Stimulated activated naive CD8-positive, alpha-beta T cell treated with anti-CD3 and anti-CD28 coated beads, Interleukin-15, Interleukin-2, amounts not matched to agents 100 ng/mL and 50 ng/mL, for 24 hours (primary cell): ENCODE measurements around the gene CCNK.

Source experiments
- H3K27ac Mint-ChIP-seq: one replicate; pipeline ENCODE4 v1.8.0; 2021; ENCODE audit warnings: mild to moderate bottlenecking, mixed read lengths
- H3K27me3 Mint-ChIP-seq: one replicate; pipeline ENCODE4 v1.8.0; 2021; ENCODE audit warnings: mixed read lengths
- H3K36me3 Mint-ChIP-seq: one replicate; pipeline ENCODE4 v1.8.0; 2021; ENCODE audit warnings: low read depth, mixed read lengths
- H3K4me1 Mint-ChIP-seq: one replicate; pipeline ENCODE4 v1.8.0; 2021; ENCODE audit warnings: low read depth, mixed read lengths
- H3K4me3 Mint-ChIP-seq: one replicate; pipeline ENCODE4 v1.8.0; 2021; ENCODE audit warnings: mild to moderate bottlenecking, mixed read lengths
- H3K9me3 Mint-ChIP-seq: one replicate; pipeline ENCODE4 v1.8.0; 2021; ENCODE audit warnings: mixed read lengths

Gene CCNK

DNA sequence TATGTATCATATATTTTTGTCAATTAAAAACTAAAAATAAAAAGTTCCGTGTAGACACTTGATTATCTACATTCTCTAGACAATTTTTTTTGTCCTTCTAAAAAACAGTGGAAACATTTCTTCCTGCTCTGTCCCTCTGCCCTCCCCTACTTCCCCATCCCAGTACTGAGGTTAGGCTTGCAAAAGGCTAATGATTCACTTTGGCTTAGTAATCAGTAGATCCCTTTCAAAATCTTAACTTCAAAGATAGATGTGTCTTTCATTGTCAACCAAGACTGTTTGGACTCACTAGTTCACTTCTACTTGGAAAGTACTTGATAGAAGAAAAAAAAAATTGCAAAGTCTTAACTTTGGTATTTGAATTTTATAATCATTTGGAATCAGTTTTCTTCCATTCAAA lies 4.3 kb upstream of the CCNK start:
- Mint-ChIP-seq H3K27me3 (no peaks in the 10 kb centered on the region), H3K36me3 (no peaks in the 10 kb centered on the region), H3K4me3 (no peak overlapping the region), H3K4me1 (peaks cover 46% of the 10 kb centered on the region), H3K27ac (no peak overlapping the region), H3K9me3 (no peaks in the 10 kb centered on the region)

DNA sequence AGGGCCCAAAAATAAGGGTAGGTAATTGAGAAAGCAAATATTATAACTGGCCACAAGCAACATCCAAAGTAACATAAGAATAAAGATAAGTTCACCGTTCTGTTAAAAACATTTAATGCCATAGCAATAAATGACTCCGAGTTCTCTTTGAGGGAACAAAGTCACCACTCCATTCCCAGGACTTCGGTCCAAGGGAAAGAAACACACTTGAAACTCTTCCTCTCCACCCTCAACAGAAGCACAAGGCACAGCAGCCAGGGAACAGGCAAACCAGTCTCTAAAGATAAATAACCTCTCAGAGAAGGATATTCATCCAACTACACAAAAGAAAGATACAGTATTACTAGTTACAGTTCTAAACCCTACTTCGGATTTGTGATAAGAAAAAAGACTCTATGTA lies 3.1 kb upstream of the CCNK start:
- Mint-ChIP-seq H3K4me3 (peak overlapping the region; percentile 1), H3K27me3 (no peaks in the 10 kb centered on the region), H3K9me3 (no peaks in the 10 kb centered on the region), H3K4me1 (peaks cover 48% of the 10 kb centered on the region), H3K36me3 (no peaks in the 10 kb centered on the region), H3K27ac (no peak overlapping the region)

DNA sequence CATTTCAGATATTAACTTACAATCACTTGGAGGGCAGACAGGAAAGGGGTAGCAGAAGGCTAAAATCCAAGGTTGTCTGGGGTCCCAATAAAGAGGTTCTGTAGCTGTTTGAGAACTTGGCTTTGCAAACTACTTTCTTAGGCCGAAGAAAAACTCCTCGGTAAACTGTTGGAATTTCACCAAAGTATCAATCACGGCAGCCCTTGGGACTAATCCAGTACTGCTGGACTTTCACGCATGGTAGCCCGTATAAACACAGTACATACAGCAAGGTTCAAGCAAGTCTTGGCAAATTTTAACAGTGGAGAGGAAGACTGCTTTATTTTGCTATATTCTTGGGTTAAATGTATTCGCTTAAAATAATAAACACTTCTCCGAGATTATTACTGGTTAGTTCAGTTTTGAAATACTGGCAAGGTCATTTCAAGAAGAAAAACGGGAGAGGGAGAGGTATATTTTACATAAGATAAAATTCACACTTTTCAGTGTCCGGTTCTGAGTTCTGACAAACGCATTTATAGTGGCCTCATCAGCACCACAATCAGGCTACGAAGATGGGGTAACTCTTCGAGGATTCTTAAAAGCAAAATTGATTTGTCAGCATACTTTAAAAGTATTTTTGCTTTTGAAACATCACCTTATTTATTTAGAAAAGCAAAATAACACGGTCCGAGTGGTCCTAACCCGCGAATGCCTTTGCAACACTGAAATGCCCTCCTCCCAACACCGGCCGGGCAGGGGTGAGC lies 1.9 kb upstream of the CCNK start:
- H3K36me3 Mint-ChIP-seq = no peaks in the 10 kb centered on the region
- peak overlapping the region; percentile 79 for H3K27ac Mint-ChIP-seq
- no peaks in the 10 kb centered on the region for H3K27me3 Mint-ChIP-seq
- H3K4me1 Mint-ChIP-seq = peaks cover 54% of the 10 kb centered on the region
- peak overlapping the region; percentile 93 for H3K4me3 Mint-ChIP-seq
- no peaks in the 10 kb centered on the region for H3K9me3 Mint-ChIP-seq

DNA sequence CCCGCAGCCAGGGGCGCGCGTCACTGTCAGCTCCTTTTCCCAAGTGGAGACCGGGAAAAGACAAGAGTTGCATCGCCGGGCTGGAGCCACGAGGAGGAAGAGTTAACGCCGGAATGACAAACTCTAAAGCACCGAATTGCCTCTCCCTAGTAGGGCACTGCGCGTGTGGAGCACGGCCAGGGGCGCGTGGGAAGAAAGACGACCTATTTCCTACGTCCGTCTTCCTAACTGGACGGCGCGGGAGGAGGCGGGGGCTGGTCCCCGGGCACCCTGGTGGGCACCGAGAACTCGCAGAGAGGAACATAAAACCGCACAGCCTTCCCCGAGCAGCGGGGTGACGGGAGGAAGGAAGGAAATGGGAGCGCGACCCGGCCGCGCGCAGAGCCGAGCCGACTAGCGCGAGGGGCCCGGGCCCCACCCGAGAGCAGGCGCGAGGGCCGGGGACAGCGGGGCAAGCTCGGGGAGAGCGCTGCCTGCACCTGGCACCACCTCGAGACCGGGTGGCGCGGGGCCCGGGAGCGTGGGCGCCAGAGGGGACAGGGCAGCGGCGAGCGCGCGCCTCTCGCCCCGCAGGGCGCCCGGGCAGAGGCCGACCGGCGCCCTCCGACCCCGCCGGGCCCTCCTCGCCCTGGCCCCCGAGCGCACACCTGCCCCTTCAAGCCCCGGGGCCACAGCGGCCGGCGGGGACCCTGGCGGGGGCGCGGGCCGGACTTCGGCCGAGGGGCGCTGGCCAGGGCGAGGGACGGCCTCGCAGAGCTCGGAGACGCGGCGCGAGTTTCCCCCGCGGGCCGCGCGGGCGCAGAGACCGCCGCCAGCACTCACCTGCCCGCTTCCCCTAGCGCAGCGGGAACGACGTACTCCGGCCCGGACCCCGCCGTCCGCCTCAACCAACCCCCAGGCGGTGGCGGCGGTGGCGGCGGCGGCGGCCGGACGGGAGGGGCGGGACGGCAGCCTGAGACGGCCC lies 1.0 kb upstream of the CCNK start, which contains the start of gene SETD3:
Gene SETD3, minus strand, starts transcription at position 954 of the 964 bp plus-strand sequence. CDS start 15,054 bp downstream, outside the sequence.
- Mint-ChIP-seq H3K9me3 (no peaks in the 10 kb centered on the region), H3K4me1 (peaks cover 58% of the 10 kb centered on the region), H3K27me3 (no peaks in the 10 kb centered on the region), H3K36me3 (no peaks in the 10 kb centered on the region), H3K4me3 (peak within 1 kb of the TSS; percentile 98), H3K27ac (peak within 1 kb of the TSS; percentile 91)

DNA sequence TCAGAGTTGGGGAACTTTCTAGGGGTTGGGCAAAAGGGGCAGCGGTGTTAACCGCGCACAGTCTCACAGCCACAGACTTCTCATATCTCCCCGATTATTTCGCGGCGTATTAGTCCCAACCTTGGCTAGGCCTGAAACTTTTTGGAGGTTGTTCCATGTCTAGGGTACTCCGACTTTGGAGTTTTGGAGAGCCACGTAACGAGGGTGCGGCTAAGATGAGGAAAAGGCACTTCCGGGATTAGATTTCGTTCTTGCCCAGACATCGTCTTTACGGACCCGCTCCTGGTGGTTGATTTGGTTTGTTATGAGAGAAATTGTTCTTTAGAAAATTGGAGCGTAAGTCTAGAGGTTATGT lies 513 bp downstream of the CCNK start:
- Mint-ChIP-seq H3K4me3 (peak overlapping the region; percentile 98), H3K27me3 (no peaks in the 10 kb centered on the region), H3K36me3 (no peaks in the 10 kb centered on the region), H3K27ac (peak overlapping the region; percentile 91), H3K4me1 (peaks cover 57% of the 10 kb centered on the region), H3K9me3 (no peaks in the 10 kb centered on the region)

DNA sequence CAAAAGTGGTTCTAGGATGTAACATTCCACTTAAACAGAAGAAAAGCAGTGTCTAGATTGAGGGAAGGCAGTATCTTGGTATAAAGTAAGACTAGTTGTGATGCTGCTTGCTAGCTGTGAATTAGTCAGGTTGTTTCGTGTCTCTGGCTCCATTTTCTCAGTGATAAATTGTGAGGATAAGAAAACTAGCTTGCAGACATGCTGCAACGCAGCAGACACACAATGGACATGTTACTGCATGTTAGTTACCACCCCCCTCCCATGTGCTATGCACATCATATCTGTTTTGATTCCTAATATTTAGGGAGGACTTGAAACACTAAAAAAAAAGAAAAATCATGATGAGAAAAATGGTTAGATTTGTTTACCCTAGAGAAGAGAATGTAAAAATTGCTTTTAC lies 2.9 kb downstream of the CCNK start:
- Mint-ChIP-seq H3K4me1 (peaks cover 56% of the 10 kb centered on the region), H3K4me3 (no peak overlapping the region)

DNA sequence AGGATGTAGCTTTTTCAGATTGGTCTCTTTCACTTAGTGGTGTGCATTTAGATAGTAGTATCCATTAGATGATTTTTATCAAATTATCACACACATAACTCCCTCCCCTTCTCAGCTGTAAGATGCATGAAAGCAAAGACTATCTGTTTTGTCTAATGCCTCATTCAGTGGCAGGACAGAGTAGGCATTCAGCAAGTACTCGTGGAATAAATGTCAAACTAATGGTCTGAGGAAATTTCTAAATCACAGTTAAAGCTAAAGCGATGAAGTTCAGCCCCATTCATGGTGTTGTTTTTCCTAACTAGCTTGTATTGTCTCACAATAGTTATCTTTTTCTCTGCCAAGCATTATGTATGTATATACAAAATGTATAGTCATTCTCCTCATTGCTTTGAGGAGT lies 16.1 kb downstream of the CCNK start:
- Mint-ChIP-seq H3K4me3 (no peak overlapping the region), H3K27ac (no peak overlapping the region), H3K4me1 (peaks cover 3% of the 10 kb centered on the region), H3K9me3 (no peaks in the 10 kb centered on the region), H3K36me3 (peaks cover 70% of the 10 kb centered on the region), H3K27me3 (no peaks in the 10 kb centered on the region)

More for the DNA sequence above, 2.9 kb downstream of the CCNK start:
- Mint-ChIP-seq H3K27ac (no peak overlapping the region), H3K27me3 (no peaks in the 10 kb centered on the region), H3K9me3 (no peaks in the 10 kb centered on the region), H3K36me3 (no peaks in the 10 kb centered on the region)

DNA sequence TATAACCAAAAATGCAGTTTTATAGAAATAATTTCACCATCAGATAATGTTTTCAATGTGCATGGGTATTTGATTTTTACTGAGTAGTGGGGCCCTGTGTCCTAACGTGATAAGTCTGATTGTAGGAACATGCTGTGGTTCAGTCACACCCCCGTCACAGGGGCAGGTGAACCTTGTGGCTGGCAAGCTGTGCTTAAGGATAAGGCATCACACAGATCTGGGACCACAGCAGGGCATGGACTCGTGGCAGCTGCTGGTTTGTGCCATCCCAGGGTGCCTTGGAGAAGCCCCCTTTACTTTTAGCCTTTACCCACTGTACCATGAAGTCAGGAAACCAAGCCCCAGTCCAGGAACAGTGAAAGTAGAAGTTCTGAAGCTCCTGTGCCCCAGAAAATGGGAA lies 16.7 kb downstream of the CCNK start:
- H3K4me1 Mint-ChIP-seq = peaks cover 3% of the 10 kb centered on the region
- no peaks in the 10 kb centered on the region for H3K27me3 Mint-ChIP-seq
- H3K36me3 Mint-ChIP-seq = peaks cover 68% of the 10 kb centered on the region
- H3K27ac Mint-ChIP-seq = no peak overlapping the region
- H3K9me3 Mint-ChIP-seq = no peaks in the 10 kb centered on the region
- no peak overlapping the region for H3K4me3 Mint-ChIP-seq

DNA sequence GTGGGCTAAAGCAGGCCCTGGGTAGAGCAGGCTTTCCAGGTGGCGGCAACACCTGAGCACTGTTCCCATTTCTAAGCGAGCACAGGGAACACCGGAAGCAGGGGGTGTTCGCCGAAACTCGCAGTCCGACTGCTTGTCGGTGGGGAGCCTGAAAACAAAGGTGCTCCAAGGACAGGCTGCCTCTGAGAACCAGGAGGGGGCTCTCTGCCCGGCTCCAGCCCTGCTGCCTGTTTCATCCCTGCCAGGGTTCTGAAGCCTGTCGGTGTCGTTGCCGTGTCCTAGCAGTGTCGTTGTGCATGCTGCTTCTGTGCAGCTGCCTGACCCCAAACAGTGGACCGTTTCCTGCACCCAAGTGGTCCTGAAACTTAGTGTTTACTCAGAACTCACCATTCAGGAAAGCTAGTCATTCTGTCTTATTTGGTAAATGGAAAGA lies 21.8 kb downstream of the CCNK start:
- H3K27me3 Mint-ChIP-seq = no peaks in the 10 kb centered on the region
- H3K27ac Mint-ChIP-seq = no peak overlapping the region
- no peaks in the 10 kb centered on the region for H3K9me3 Mint-ChIP-seq
- peaks cover 3% of the 10 kb centered on the region for H3K4me1 Mint-ChIP-seq
- H3K4me3 Mint-ChIP-seq = no peak overlapping the region
- peaks cover 78% of the 10 kb centered on the region for H3K36me3 Mint-ChIP-seq

DNA sequence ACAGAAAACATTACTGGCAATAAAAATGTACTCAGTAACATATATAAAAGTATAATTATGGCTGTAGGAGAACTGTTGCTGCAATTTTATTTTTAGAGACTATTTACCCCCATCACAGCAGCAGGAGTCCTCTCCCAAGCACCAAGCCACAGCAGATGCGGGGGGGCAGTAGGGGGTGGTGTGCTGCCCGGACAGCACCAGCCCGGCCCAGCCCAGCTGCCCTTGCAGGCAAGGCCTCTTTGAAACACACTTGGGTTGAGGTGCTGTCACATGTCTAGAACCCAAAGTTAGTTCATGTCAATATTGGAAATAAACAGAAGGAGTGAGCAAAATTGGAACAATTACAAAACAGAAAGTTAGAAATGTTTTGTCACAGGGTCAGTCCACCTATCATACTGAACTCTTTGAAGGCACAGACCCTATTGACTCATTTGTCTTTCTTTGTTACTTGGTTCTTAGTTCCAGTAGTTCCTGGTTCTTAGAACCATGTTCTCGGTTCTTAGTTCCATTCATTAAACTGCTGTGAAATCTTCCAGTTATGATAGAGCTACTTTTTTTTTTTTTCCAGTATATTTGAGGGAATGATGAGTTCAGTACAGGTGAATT lies 22.7 kb downstream of the CCNK start:
- H3K4me3 Mint-ChIP-seq = no peak overlapping the region
- peaks cover 75% of the 10 kb centered on the region for H3K36me3 Mint-ChIP-seq
- no peaks in the 10 kb centered on the region for H3K4me1 Mint-ChIP-seq
- H3K27ac Mint-ChIP-seq = no peak overlapping the region
- no peaks in the 10 kb centered on the region for H3K9me3 Mint-ChIP-seq
- no peaks in the 10 kb centered on the region for H3K27me3 Mint-ChIP-seq

DNA sequence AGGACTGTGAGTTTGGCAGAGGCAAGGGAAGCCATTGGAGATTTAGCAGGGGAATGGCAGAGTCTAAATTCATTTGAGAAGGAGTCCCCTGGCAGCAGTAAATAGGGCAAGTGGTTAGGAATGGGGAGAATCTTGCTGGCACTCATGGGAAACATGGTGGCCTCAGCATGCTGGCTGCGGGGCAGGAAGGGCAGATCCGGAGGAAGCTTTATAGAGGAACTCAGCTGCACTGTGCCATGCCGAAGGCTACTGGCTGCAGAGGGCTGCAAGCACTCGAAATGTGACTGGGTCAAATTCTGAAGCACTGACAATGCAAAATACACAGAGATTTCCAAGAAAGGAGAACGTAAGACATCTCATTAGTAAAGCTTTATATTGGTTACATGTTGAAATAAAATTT lies 23.9 kb downstream of the CCNK start:
- Mint-ChIP-seq H3K4me3 (no peak overlapping the region), H3K27ac (no peak overlapping the region), H3K36me3 (peaks cover 69% of the 10 kb centered on the region)

DNA sequence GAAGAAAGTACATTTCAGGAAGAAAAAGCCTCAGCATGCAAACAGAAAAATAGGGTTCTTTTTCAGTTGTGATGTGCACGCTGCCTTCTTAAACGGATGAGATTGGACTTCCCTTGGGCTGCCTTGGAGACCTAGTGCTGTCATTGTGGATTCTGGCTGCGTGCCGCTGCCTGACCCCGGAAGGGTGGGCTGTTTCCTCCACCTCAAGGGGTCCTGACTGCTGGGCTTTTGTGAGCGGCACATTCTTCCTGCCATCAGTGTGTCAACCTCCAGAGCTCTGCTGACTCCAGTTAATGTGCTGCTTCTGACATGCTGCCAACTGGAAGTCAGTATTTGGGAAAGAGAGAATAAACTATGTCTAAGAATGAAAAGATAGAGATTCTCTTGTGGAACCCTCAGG lies 25.1 kb downstream of the CCNK start:
- Mint-ChIP-seq H3K36me3 (peaks cover 61% of the 10 kb centered on the region), H3K4me1 (no peaks in the 10 kb centered on the region), H3K4me3 (no peak overlapping the region), H3K27me3 (no peaks in the 10 kb centered on the region), H3K27ac (no peak overlapping the region), H3K9me3 (no peaks in the 10 kb centered on the region)

More for the DNA sequence above, 23.9 kb downstream of the CCNK start:
- Mint-ChIP-seq H3K9me3 (no peaks in the 10 kb centered on the region), H3K4me1 (no peaks in the 10 kb centered on the region), H3K27me3 (no peaks in the 10 kb centered on the region)

DNA sequence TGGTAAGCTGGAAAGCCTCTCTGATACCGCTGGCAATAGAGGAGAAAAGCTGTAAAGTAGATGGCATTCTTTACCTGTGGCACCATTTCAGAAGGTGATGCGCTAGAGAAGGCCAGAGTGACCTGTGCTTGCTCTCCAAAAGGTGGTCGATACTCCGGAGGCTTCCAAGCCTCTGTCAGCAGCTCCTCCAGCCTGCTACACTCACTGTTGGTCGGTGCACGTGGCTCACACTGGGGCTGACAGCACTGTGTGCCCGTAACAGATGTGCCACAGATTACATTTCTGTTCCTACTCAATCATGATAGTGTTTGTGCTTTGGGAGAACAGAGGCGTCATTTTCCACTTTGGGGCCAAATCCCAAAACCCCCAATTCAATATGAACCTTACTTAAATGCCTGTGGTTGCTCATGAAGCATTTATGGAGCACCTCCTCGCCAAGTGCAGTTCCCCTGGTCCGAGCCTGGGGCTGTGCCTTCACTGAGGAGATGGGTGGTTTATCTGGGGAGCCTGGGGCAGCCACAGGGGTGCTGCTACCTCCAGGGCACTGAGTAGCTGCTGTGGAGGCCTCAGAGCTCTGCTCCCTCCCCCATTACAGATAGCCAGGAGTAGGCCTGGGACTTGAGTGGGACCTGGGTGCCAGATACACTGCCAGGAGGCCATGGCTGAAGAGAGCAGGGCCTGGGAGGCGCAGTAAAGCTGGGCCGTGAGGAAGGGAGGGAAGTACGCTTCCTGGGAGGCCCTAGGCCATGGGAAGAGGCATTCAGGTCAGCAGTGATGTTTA lies 26.8 kb downstream of the CCNK start:
- Mint-ChIP-seq H3K27me3 (no peaks in the 10 kb centered on the region), H3K4me3 (no peak overlapping the region), H3K4me1 (no peaks in the 10 kb centered on the region), H3K36me3 (peaks cover 50% of the 10 kb centered on the region), H3K9me3 (no peaks in the 10 kb centered on the region), H3K27ac (no peak overlapping the region)

DNA sequence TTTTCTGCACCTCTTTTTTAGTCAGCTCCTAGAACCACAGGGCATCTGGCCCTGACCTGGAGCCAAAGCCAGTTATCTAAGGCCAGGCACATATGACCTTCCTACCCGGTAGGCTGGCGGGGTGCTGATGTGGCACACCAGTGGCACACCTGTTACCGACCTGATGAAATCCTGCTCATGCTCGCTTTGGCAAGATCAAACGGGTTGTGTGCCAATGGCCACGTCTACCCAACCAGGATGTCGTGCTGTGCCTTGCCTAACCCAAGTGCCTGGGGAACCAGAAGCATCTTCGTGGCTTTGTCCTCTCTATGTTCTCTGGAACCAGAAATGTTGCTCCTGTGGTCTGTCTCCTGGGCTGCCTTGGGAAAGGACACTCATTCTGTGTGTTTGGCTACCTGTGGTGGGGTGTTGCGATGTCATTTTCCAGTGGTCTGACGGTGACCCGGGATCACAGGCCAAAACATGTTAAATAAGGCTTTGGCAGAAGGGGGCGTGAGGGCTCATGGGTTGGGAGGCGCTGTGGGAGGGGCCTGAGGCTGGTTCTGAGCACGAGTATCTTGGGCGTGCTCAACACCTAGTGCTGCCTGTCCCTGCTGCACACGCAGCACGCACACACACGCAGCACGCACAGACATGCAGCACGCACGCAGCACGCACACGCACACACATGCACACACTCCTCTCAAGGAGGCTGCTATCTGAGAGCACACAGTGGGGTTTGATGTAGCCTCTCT lies 27.9 kb downstream of the CCNK start:
- peaks cover 41% of the 10 kb centered on the region for H3K36me3 Mint-ChIP-seq
- H3K4me1 Mint-ChIP-seq = no peaks in the 10 kb centered on the region
- H3K9me3 Mint-ChIP-seq = no peaks in the 10 kb centered on the region
- H3K4me3 Mint-ChIP-seq = no peak overlapping the region
- H3K27me3 Mint-ChIP-seq = no peaks in the 10 kb centered on the region
- H3K27ac Mint-ChIP-seq = no peak overlapping the region
